HS-5 (cell line): ENCODE results near the gene B3GAT1.

ENCODE experiments used
- DNase-seq: peaks from one replicate; pipeline ENCODE4 v3.0.0-alpha.2; 2012; ENCODE audit warnings: low read depth

The B3GAT1 gene

DNA sequence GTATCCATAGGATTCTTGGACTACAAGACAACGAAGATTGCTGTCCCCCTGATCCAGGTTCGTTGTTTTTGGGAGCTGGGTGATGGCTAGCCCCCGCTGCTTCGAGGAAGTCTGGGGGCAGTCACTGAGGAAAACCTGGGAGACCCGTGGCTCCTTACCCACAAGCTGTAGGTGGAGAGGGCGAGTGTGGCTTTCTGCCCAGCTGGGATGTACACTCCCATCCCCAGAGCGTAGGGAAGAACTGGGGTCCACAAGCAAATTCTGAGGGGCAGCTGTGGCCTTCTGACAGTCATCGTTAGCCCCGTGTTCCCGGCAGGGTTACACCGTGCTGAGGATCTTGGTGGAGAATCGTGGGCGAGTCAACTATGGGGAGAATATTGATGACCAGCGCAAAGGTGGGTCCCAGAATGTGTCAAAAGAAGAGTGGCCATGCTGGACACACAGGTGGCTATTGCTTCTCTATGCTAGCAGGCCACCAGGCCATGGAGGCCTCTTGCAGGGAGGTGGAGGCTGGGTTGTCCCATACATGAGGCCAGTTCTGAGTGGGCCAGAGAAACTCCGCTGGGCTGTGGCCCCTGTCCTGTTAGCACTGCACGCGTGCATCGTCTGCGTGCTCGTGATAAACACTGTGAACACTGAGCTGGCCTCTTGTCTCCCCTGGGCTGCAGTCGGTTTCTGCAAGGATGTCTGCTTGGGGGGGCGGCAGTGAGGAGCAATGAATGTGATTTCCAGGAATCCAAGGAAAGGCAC, 40.4 kb downstream of the B3GAT1 start:
- DNase-seq = no peak

GRCh38 chr11:134370526-134371435, 41.3 kb downstream of the B3GAT1 start:
- DNase-seq = no peak

DNA sequence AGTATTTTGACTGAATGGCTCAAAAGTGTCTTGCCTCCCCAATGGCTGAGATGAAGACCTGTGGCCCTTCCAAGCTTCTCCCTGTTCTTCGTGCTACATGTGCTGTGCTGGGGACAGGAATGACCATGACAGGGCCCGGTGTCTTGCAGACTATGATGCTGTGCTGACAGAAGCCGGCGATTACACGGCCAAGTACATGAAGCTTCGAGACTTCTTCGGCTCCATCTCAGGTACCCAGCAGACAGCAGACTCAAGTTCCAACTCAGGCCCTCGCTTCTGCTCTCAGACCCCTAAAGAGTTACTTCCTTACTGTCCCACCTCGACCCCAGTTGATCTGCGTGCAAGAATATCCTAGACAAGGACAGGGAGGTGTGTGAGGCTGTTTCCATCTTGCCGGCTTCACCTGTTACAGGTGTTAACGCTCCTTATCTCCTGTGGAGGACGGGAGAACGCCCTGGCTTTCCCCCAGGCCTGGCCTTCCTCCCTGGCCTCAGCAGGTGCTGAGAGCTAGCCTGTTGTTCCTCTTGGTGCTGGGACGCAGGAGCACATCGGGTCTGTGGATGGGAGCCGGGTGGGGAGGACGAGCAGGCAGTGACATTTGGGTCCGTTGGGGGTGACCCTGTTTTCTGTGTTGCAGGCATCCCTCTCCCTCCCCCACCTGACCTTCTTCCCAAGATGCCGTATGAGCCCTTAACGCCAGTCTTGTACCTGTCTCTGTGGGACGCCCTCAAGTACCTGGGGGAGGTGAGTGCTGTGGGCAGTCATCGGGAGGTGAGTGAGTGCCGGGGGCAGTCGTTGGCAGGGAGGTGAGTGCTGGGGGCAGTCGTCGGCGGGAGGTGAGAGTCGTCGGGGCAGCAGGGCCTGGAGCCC, 42.2 kb downstream of the B3GAT1 start:
- no peak for DNase-seq

DNA sequence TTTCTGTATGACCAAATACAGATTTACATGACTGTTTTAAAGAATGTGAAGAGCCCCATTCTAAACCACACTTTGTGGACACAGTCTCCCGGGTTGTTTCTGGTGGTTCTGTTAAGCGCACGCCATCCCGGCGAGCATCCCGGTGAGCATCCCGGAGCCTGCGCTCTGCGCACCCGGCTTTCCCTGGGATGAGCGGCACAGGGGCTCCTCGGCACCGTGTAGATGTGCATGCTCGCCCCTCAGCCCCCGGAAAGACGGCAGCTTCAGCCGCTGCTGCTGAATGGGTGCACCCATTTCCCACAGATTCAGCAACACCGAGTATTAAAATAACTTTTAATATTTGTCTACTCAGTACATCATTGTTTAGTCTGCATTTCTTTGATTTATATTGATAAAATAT, 44.3 kb downstream of the B3GAT1 start:
- no peak for DNase-seq

DNA sequence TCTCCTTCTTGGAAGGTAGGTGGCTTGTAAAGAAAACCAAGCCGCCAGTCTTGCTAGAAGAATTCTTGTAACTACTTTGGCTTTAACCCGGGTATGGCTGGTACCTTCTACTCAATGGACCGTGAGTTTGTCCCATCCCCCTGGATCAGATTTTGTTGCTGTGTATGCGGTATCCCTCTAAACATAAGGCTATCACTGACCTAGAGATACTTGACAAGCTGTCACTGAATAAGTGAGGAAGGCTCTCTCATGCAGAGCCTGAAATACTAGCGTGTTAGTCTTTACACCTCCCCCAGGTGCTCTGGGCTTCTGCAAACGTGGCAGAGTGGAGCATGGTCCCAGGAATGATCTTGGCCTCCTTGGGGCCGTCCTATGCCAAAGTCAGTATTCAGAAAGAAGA, 45.8 kb downstream of the B3GAT1 start:
- DNase-seq = no peak

DNA sequence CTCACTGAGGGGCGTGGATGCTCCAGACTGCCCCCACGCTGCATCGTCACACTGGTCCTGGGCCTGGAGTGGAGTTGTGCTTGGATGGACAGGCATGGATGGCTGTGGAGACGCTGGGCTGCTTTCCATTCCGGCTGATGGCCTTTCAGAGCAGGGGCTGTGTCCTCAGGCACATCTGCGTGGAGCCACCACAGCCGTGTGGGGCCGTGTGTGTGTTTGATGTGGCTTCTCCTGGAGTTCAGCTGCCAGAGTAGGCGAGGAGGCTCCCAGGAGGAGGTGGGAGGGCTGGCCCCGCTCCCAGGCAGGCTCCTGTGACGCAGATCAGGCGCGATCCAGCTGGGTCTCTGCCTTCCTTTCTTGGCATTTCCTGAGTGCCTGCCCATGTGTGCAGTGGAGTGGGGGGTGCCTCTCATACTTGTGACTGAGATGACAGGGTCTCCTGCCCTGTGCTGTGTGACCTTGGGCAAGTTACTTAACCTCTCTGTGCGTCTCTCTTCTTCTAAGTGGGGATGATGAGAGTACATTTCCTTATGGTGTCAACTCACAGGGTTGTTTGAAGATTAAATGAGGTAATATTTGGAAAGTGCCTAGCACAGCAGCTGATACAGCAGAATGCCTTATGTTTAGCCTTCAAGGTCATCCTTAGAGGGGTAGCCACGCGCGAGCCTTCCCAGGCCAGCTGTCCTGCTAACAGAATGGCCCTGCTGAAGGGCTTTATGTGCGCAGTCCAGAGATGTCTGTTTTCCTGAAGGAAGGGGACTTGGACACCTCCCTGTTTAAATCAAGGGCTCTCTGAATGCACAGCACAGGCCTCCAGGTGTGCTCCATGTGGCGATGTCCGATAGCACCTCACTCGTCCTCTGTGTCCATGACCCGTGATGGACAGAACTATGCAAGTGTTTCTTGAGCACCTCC, 46.8 kb downstream of the B3GAT1 start:
- DNase-seq = no peak

- DNase-seq = no peak
Measured at GRCh38 chr11:134364261-134364660, 47.8 kb downstream of the B3GAT1 start.

DNA sequence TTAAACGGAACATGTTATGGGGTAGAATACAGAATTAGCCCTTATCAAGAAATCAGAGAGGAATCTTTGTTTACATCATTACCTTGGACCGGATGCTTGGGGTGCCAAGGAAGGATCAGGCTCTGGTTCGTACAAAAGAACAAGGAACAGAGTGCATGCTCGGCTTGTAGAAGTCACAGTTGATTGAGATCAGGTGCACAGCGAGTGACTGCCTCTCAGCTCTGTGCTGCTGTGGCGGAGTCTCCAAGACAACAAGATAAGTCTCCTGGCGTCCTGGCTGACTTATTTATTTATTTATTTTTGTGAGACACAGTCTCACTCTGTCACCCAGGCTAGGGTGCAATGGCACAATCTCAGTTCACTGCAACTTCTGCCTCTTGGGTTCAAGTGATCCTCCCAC, 48.5 kb downstream of the B3GAT1 start:
- no peak for DNase-seq

DNA sequence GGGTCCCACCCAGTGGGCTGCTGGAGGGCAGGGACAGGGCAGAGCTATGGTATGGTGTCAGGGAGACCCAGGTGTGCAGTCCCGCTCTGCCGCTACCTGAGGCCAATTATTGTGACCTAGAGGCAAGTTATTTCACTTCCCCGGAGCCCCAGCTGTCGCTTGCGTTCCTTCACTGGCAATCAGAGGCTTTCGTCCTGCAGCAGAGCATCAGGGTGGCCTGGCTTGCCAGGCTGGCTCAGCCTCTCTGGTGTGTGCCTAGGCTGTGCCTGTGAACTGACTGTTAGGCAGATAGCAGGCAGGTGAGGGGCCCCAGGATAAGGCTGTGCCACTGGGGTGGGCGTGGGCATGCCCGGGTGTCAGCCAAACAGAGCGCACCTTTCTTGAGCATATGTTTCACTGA, 48.9 kb downstream of the B3GAT1 start:
- no peak for DNase-seq

- no peak for DNase-seq
Measured at GRCh38 chr11:134362192-134362901, 49.7 kb downstream of the B3GAT1 start.

DNA sequence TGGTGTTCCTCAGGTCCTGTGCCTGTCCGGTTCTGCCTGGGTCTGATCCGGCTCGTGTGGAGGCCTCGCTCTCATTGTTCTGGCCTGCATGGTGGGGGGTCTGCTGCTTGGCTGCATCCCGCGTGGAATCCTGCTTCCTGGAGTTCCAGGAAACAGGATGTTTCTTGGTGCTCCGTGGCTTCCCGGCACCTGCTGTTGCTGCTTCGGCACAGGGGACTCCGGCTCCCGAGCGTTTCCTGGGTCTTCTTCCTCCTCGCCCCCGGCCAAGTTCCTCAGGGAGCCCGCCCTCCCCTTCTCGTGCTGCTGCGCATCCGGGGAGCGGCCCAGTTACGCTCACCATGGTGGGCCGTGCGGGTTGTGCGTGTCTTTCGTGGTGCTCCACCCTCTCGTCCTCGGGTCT, 50.4 kb downstream of the B3GAT1 start:
- DNase-seq = no peak

- DNase-seq = no peak
Measured at GRCh38 chr11:134360050-134360835, 51.8 kb downstream of the B3GAT1 start.

- no peak for DNase-seq
Measured at GRCh38 chr11:134359646-134360045, 52.4 kb downstream of the B3GAT1 start.

DNA sequence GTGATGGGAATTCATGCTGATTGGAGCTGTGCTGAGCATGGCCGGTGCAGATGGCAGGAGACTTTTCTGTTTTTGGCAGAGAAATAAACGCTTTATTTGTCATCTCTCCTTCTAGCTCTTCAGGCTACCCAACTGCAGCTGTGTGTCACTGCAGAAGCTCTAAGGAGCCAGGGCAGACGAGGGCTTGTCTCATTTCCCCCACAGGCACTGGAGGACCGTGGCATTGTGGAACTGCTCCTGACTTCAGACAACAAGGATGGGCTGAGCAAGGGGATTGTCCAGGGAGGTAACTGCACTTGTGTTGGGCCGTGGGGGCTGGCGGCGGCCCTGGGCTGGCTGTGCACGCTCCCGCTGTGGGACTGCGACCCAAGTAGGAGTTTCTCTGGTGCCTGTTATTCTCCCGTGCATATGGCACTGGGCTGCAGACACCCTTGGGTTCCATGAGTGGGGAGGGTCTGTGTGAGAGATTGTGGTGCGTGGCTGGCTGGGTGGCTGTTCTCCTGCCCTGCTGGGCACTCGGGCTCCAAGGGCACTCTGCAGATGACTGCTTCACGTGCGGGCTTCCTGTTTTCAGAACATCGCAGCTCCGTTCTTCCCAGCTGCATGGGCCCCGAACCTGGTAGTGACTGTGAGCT, 53.1 kb downstream of the B3GAT1 start:
- DNase-seq = no peak

- no peak for DNase-seq
Measured at GRCh38 chr11:134358165-134358855, 53.7 kb downstream of the B3GAT1 start.

GRCh38 chr11:134357545-134357839, 54.5 kb downstream of the B3GAT1 start:
- DNase-seq = no peak

GRCh38 chr11:134356656-134357544, 55.1 kb downstream of the B3GAT1 start:
- no peak for DNase-seq

GRCh38 chr11:134355656-134356055, 56.4 kb downstream of the B3GAT1 start:
- DNase-seq = no peak
